DOHH2 (cell line): ENCODE data around the gene NUDT13.

Experiments
- H3F3A ChIP-seq: fragments of 200-600 bp; sonication (generic), shearing (Covaris generic); 2 replicates; pipeline ENCODE4 v1.6.0; 2016; ENCODE audit warnings: antibody characterized with exemption, mild to moderate bottlenecking; ENCODE audit not compliant: control insufficient read depth, insufficient read depth
- H3K27ac ChIP-seq: fragments of 200-600 bp; sonication (generic); 2 replicates; pipeline ENCODE4 v1.5.1; 2014; ENCODE audit warnings: low read depth, mild to moderate bottlenecking, low read length, moderate library complexity
- H3K27me3 ChIP-seq: fragments of 200-600 bp; sonication (generic); 2 replicates; pipeline ENCODE4 v1.6.1; 2014; ENCODE audit warnings: mild to moderate bottlenecking, low read length, mixed read lengths; ENCODE audit not compliant: control insufficient read depth
- H3K36me3 ChIP-seq: fragments of 200-600 bp; sonication (generic); 2 replicates; pipeline ENCODE4 v1.6.1; 2014; ENCODE audit warnings: mild to moderate bottlenecking, low read length, moderate library complexity, mixed read lengths; ENCODE audit not compliant: control insufficient read depth
- H3K4me1 ChIP-seq: fragments of 200-600 bp; sonication (generic); 2 replicates; pipeline ENCODE4 v1.6.1; 2014; ENCODE audit warnings: mild to moderate bottlenecking, low read length, mixed read lengths; ENCODE audit not compliant: control insufficient read depth
- H3K4me2 ChIP-seq: fragments of 200-600 bp; sonication (generic); 2 replicates; pipeline ENCODE4 v1.6.0; 2014; ENCODE audit warnings: mild to moderate bottlenecking, low read length, moderate library complexity
- H3K4me3 ChIP-seq: fragments of 200-600 bp; sonication (generic); 2 replicates; pipeline ENCODE4 v1.5.1; 2014; ENCODE audit warnings: mild to moderate bottlenecking, low read length, mixed read lengths
- H3K79me2 ChIP-seq: fragments of 200-600 bp; sonication (generic); 2 replicates; pipeline ENCODE4 v1.6.1; 2014; ENCODE audit warnings: mild to moderate bottlenecking, low read length, mixed read lengths; ENCODE audit not compliant: control insufficient read depth
- H3K9me2 ChIP-seq: fragments of 200-600 bp; sonication (generic); replicated peaks from 2 replicates; pipeline ENCODE4 v1.6.1; 2014; ENCODE audit warnings: mild to moderate bottlenecking, low read length, mixed read lengths; ENCODE audit not compliant: control insufficient read depth
- H3K9me3 ChIP-seq: fragments of 200-600 bp; sonication (generic); 2 replicates; pipeline ENCODE4 v1.6.1; 2014; ENCODE audit warnings: antibody characterized with exemption, low read length, mixed read lengths; ENCODE audit not compliant: control insufficient read depth, insufficient read depth
- H4K20me1 ChIP-seq: fragments of 200-600 bp; sonication (generic); 2 replicates; pipeline ENCODE4 v1.6.0; 2014; ENCODE audit warnings: low read depth, mild to moderate bottlenecking, antibody characterized with exemption, low read length, moderate library complexity; ENCODE audit not compliant: control insufficient read depth, insufficient read depth
- EZH2phosphoT487 ChIP-seq: fragments of 200-600 bp; sonication (generic); IDR thresholded peaks from 2 replicates; pipeline ENCODE4 v1.6.1; 2017; ENCODE audit warnings: borderline replicate concordance, mild to moderate bottlenecking, antibody characterized with exemption, low read length, moderate library complexity, mixed read lengths
- TF ChIP-seq, protein P1 (sequence below): fragments of 200-600 bp; sonication (generic); IDR thresholded peaks from one replicate; pipeline ENCODE4 v1.5.1; 2014; ENCODE audit warnings: antibody characterized with exemption, mild to moderate bottlenecking, low read depth, low read length; ENCODE audit not compliant: poor library complexity, severe bottlenecking

Gene NUDT13

DNA sequence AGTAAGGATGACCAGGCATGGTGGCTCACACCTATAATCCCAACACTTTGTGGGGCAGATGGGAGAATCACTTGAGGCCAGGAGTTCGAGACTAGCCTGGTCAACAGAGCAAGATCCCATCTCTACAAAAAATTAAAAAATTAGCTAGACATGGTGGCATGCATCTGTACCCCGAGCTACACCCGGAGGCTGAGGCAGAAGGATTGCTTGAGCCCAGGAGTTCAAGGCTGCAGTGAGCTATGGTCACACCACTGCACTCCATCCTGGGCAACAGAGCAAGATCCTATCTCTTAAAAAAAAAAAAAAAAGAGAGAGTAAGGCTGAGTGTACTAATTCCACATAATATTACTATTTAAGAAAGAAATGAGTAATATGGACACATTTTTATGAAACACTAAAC, 17.4 kb upstream of the NUDT13 start:
- peaks cover 32% of the 10 kb centered on the region for H3K36me3 ChIP-seq
- H3K27ac ChIP-seq = no peak overlapping the region
- H3K4me2 ChIP-seq = no peak overlapping the region
- H3F3A ChIP-seq = peaks cover 4% of the 10 kb centered on the region
- H3K9me3 ChIP-seq = no peaks in the 10 kb centered on the region
- H3K79me2 ChIP-seq = peaks cover 86% of the 10 kb centered on the region
- peaks cover 39% of the 10 kb centered on the region for H4K20me1 ChIP-seq
- H3K4me1 ChIP-seq = peaks cover 25% of the 10 kb centered on the region
- H3K4me3 ChIP-seq = no peak overlapping the region
- H3K9me2 ChIP-seq = no peaks in the 10 kb centered on the region
- no peaks in the 10 kb centered on the region for H3K27me3 ChIP-seq
- TF ChIP-seq EZH2phosphoT487 = no peak
- TF ChIP-seq, protein P1, sequence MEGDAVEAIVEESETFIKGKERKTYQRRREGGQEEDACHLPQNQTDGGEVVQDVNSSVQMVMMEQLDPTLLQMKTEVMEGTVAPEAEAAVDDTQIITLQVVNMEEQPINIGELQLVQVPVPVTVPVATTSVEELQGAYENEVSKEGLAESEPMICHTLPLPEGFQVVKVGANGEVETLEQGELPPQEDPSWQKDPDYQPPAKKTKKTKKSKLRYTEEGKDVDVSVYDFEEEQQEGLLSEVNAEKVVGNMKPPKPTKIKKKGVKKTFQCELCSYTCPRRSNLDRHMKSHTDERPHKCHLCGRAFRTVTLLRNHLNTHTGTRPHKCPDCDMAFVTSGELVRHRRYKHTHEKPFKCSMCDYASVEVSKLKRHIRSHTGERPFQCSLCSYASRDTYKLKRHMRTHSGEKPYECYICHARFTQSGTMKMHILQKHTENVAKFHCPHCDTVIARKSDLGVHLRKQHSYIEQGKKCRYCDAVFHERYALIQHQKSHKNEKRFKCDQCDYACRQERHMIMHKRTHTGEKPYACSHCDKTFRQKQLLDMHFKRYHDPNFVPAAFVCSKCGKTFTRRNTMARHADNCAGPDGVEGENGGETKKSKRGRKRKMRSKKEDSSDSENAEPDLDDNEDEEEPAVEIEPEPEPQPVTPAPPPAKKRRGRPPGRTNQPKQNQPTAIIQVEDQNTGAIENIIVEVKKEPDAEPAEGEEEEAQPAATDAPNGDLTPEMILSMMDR = no peak

DNA sequence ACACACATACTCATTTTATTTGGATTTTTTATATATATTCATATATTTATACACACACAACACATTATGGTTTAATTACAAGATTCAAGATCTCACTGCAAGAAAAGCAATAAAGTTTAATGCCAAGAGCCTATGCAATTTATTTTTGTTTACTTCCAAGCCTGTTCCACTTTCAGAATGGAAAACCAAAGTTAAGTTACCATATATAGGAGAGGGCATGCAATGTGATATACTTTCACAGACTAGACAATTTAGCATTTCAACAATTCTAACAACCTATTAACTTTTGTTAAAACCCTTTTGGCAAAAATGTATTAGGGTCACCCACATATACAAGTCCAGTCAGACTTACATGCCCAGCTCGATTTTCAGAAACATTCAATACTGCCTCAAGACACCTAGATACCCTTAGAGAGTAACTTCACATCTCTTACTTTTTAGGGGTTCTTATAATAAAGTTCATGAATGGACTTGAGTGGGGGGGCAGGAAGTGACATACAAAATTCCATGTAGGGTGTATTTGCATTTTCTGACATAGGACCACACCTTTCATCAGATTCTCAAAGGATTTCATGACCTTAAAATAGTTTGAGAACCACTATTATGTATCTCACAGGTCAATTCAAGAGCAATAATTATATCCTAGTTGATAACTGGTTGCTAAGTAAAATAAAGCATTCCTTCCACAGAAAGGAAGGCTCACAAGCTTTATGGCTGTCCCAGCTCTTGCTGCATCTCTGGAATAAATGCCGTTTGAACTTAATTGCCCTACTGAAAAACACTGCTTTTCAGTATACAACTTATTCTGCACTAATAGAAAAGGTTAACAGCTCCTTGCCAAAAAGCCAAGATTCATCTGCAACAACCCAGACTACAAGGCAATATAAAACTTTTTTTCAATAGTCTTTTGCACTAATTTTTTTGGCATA, 16.1 kb upstream of the NUDT13 start:
- Histone ChIP-seq H4K20me1 (peaks cover 29% of the 10 kb centered on the region), H3K27ac (no peak overlapping the region)

DNA sequence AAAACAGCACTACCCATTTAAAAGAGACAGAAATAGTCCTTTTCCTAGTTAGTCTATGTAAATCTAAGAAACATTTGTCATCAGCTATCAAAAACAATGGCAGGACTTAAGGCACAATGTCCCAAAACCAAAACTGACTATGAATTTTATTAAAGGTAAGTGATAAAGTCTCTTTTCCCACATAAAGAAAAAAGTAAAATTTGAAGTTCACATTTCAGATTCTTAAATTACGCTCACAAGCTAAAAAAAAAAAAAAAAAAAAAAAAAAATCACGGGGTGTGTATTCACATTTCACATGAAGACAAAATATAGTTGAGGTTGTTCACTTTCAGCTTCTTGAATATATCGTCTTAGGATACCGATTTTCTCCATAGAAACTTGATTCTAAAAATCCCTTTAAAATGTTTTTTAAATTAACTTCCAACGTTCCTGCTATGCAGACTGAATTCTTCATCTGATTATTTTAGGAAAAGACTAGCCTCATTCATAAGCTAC, 15.2 kb upstream of the NUDT13 start:
- Histone ChIP-seq H3K79me2 (peaks cover 63% of the 10 kb centered on the region), H3K27ac (peak overlapping the region; percentile 61)

More for the DNA sequence above, 16.1 kb upstream of the NUDT13 start:
- peaks cover 72% of the 10 kb centered on the region for H3K79me2 ChIP-seq
- TF ChIP-seq, protein P1 = no peak
- no peak for TF ChIP-seq EZH2phosphoT487
- peaks cover 28% of the 10 kb centered on the region for H3K36me3 ChIP-seq
- peaks cover 26% of the 10 kb centered on the region for H3K4me1 ChIP-seq
- H3K4me2 ChIP-seq = peak overlapping the region; percentile 72
- H3K4me3 ChIP-seq = peak overlapping the region; percentile 84
- no peaks in the 10 kb centered on the region for H3K9me2 ChIP-seq
- H3K27me3 ChIP-seq = no peaks in the 10 kb centered on the region
- H3K9me3 ChIP-seq = no peaks in the 10 kb centered on the region
- H3F3A ChIP-seq = peaks cover 4% of the 10 kb centered on the region

More for the DNA sequence above, 15.2 kb upstream of the NUDT13 start:
- no peaks in the 10 kb centered on the region for H3K9me3 ChIP-seq
- H4K20me1 ChIP-seq = peaks cover 25% of the 10 kb centered on the region
- H3K4me3 ChIP-seq = peak overlapping the region; percentile 84
- H3K27me3 ChIP-seq = no peaks in the 10 kb centered on the region
- H3K4me1 ChIP-seq = peaks cover 26% of the 10 kb centered on the region
- H3K36me3 ChIP-seq = peaks cover 28% of the 10 kb centered on the region
- H3F3A ChIP-seq = peaks cover 4% of the 10 kb centered on the region
- TF ChIP-seq, protein P1 = no peak
- no peak for TF ChIP-seq EZH2phosphoT487
- H3K4me2 ChIP-seq = peak overlapping the region; percentile 72
- H3K9me2 ChIP-seq = no peaks in the 10 kb centered on the region
